Measurements from ENCODE around the gene MTRFR. TPM values are rescaled to one million over a fixed set of nuclear protein-coding genes. Genes with fewer than 3 reads are reported as not detected.

Gene MTRFR
- total RNA-seq, 1 experiment from 2014 or later = 17.5 TPM

- in situ Hi-C loops (cut with HindIII; ENCODE audit: low sequenced_read_pairs) = no loop called here
- DNase-seq (ENCODE audit: low spot score) = no peak
Observed at GRCh38 chr12:123268850-123269249, 35.6 kb downstream of the MTRFR start.

- in situ Hi-C loops (cut with HindIII; ENCODE audit: low sequenced_read_pairs) = no loop called here
- peak; percentile 74 for DNase-seq (ENCODE audit: low spot score)
Observed at GRCh38 chr12:123269395-123269892, 36.2 kb downstream of the MTRFR start.

GRCh38 chr12:123269896-123270213 is 36.6 kb downstream of the MTRFR start:
- in situ Hi-C loops (cut with HindIII; ENCODE audit: low sequenced_read_pairs) = no loop called here
- DNase-seq (ENCODE audit: low spot score) = peak; percentile 37

- DNase-seq (ENCODE audit: low spot score) = peak; percentile 16
- in situ Hi-C loops (cut with HindIII; ENCODE audit: low sequenced_read_pairs) = no loop called here
Observed at GRCh38 chr12:123270214-123271000, 37.2 kb downstream of the MTRFR start.

GRCh38 chr12:123271001-123271668 is 37.9 kb downstream of the MTRFR start:
- in situ Hi-C loops (cut with HindIII; ENCODE audit: low sequenced_read_pairs) = no loop called here
- DNase-seq (ENCODE audit: low spot score) = peak; percentile 61

- in situ Hi-C loops (cut with HindIII; ENCODE audit: low sequenced_read_pairs) = no loop called here
- DNase-seq (ENCODE audit: low spot score) = no peak
Observed at GRCh38 chr12:123273166-123273565, 39.9 kb downstream of the MTRFR start.

- no peak for DNase-seq (ENCODE audit: low spot score)
- in situ Hi-C loops (cut with HindIII; ENCODE audit: low sequenced_read_pairs) = no loop called here
Observed at GRCh38 chr12:123278101-123278627, 44.9 kb downstream of the MTRFR start.

- in situ Hi-C loops (cut with HindIII; ENCODE audit: low sequenced_read_pairs) = no loop called here
- no peak for DNase-seq (ENCODE audit: low spot score)
Observed at GRCh38 chr12:123280971-123281370, 47.7 kb downstream of the MTRFR start.

- no peak for DNase-seq (ENCODE audit: low spot score)
- in situ Hi-C loops (cut with HindIII; ENCODE audit: low sequenced_read_pairs) = no loop called here
Observed at GRCh38 chr12:123282111-123282510, 48.9 kb downstream of the MTRFR start.

GRCh38 chr12:123283461-123283860 is 50.2 kb downstream of the MTRFR start:
- no peak for DNase-seq (ENCODE audit: low spot score)
- in situ Hi-C loops (cut with HindIII; ENCODE audit: low sequenced_read_pairs) = no loop called here

GRCh38 chr12:123284669-123285068 is 51.4 kb downstream of the MTRFR start:
- in situ Hi-C loops (cut with HindIII; ENCODE audit: low sequenced_read_pairs) = no loop called here
- DNase-seq (ENCODE audit: low spot score) = no peak

- in situ Hi-C loops (cut with HindIII; ENCODE audit: low sequenced_read_pairs) = no loop called here
- DNase-seq (ENCODE audit: low spot score) = no peak
Observed at GRCh38 chr12:123286652-123287373, 53.6 kb downstream of the MTRFR start.

- DNase-seq (ENCODE audit: low spot score) = no peak
- in situ Hi-C loops (cut with HindIII; ENCODE audit: low sequenced_read_pairs) = no loop called here
Observed at GRCh38 chr12:123288751-123289346, 55.6 kb downstream of the MTRFR start.

- in situ Hi-C loops (cut with HindIII; ENCODE audit: low sequenced_read_pairs) = no loop called here
- no peak for DNase-seq (ENCODE audit: low spot score)
Observed at GRCh38 chr12:123289911-123290310, 56.7 kb downstream of the MTRFR start.

GRCh38 chr12:123293178-123293760 is 60.0 kb downstream of the MTRFR start:
- in situ Hi-C loops (cut with HindIII; ENCODE audit: low sequenced_read_pairs) = no loop called here
- no peak for DNase-seq (ENCODE audit: low spot score)

GRCh38 chr12:123305136-123305535 is 71.9 kb downstream of the MTRFR start:
- in situ Hi-C loops (cut with HindIII; ENCODE audit: low sequenced_read_pairs) = no loop called here

GRCh38 chr12:123306200-123306599 is 73.0 kb downstream of the MTRFR start:
- in situ Hi-C loops (cut with HindIII; ENCODE audit: low sequenced_read_pairs) = no loop called here
- no peak for DNase-seq (ENCODE audit: low spot score)

More at GRCh38 chr12:123305136-123305535, 71.9 kb downstream of the MTRFR start:
- DNase-seq (ENCODE audit: low spot score) = no peak
